ENCODE measurements around the gene VPS37D. TPM values are rescaled to one million over a fixed set of nuclear protein-coding genes. Genes with fewer than 3 reads are reported as not detected.
"Not testable (repeated sequence)": the region's sequence is repeated elsewhere in the genome, so short reads cannot be mapped to it uniquely, and the experiment has no call there.

VPS37D gene, protein sequence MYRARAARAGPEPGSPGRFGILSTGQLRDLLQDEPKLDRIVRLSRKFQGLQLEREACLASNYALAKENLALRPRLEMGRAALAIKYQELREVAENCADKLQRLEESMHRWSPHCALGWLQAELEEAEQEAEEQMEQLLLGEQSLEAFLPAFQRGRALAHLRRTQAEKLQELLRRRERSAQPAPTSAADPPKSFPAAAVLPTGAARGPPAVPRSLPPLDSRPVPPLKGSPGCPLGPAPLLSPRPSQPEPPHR
- polyA plus RNA-seq (2013, experiment 1 of 2) = 1.1 TPM
- polyA plus RNA-seq (2013, experiment 2 of 2) = 1.1 TPM

DNA sequence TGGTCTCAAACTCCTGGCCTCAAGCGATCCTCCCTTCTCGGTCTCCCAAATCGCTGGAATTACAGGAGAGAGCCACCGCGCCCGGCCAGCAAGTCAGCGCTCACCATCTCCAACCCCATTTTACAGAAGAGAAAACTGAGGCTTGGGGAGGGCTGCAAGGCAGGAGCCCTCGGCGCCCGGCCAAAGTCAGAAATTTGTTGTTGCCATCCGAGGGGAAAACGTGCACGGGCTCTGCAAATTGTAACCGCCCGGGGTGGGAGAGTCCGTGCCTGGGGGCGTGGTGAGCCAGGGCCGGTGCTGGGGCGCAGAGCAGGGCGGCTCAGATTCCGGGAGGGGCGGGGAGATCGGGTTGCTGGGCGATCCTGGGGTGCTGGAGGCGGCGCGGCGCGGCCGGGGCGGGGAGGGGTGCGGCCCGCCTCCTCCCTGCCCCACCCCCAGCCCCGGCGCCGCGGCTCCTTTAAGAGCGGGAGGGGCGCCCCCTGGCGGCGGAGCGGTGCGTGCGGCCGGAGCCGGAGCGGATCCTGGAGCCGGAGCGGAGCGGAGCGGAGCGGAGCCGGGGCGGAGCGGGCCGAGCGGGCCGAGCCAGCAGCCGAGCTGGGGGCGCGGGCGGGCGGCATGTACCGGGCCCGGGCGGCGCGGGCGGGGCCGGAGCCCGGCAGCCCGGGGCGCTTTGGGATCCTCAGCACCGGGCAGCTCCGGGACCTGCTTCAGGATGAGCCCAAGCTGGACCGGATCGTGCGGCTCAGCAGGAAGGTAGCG is at the start of gene VPS37D:
Gene VPS37D, plus strand, starts transcription at position 488 of the 759 bp plus-strand sequence. Its CDS starts 128 bp downstream, at position 616.
- H2BK15ac ChIP-seq (replicated peaks; ENCODE audit: low read depth) = no peak within 1 kb of the TSS
- peak within 1 kb of the TSS; percentile 54 for H3K9ac ChIP-seq (ENCODE audit: low read length)
- no peak within 1 kb of the TSS for H4K5ac ChIP-seq (ENCODE audit: low read length)
- peak within 1 kb of the TSS; percentile 25 for H3K4me2 ChIP-seq (ENCODE audit: low read length)
- H3K79me1 ChIP-seq (ENCODE audit: low read length) = no peaks in the 10 kb centered on the region
- no CpG with 5 or more reads among the region's 79 CpGs for WGBS (ENCODE audit: extremely low coverage, insufficient coverage, low lambda C conversion rate)
- no peak within 1 kb of the TSS for H3K23ac ChIP-seq (ENCODE audit: low read length)
- peak within 1 kb of the TSS; percentile 75 for H3K18ac ChIP-seq (ENCODE audit: low read length)
- no peaks in the 10 kb centered on the region for H3K4me1 ChIP-seq (ENCODE audit: control insufficient read depth, low read depth, low read length)
- H4K8ac ChIP-seq (ENCODE audit: low read depth, low read length) = no peak within 1 kb of the TSS
- no peak within 1 kb of the TSS for H2BK5ac ChIP-seq (ENCODE audit: low read length)
- no peak within 1 kb of the TSS for H2AK5ac ChIP-seq (ENCODE audit: low read length)
- no peaks in the 10 kb centered on the region for H3K36me3 ChIP-seq (ENCODE audit: control insufficient read depth, insufficient read depth, low read length)
- peak within 1 kb of the TSS; percentile 40 for H3K4me3 ChIP-seq (ENCODE audit: low read length)
- H3K27me3 ChIP-seq (ENCODE audit: insufficient read depth, low read length, poor library complexity) = no peaks in the 10 kb centered on the region
- no peak within 1 kb of the TSS for H3K27ac ChIP-seq (ENCODE audit: low read depth, low read length)
- H3K56ac ChIP-seq (ENCODE audit: low read length) = peak within 1 kb of the TSS; percentile 73
- peak; percentile 92 for DNase-seq
- peak within 1 kb of the TSS; percentile 17 for H3K4ac ChIP-seq (ENCODE audit: low read depth, low read length)
- no peaks in the 10 kb centered on the region for H3K79me2 ChIP-seq (ENCODE audit: control insufficient read depth, insufficient read depth, low read length)
- no peak within 1 kb of the TSS for H2BK120ac ChIP-seq (ENCODE audit: low read depth, low read length)

DNA sequence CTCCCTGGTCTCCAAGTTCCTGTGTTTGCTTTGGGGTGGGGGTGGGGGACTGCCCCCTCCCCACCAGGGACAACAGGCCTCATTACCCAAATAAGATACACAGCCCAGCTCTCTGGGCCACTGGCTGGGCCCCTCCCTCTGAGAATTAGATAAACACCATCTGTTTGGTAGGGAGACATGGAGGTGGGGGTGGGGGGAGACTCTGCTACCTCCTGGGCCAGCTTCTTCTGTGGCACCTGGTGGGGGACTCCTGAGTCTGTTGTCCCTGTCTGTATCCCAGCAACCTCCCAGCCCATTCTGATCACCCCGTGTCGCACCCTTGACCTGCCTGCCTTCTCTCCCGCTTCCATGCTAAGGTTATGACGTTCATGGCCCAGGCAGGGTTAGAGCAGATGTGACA is 49.1 kb upstream of the VPS37D start:
- Histone ChIP-seq H3K9ac (ENCODE audit: low read length) (no peak overlapping the region), H3K4me1 (ENCODE audit: control insufficient read depth, low read depth, low read length) (peaks cover 2% of the 10 kb centered on the region), H3K56ac (ENCODE audit: low read length) (no peak overlapping the region), H3K27ac (ENCODE audit: low read depth, low read length) (no peak overlapping the region), H3K4ac (ENCODE audit: low read depth, low read length) (no peak overlapping the region), H3K23ac (ENCODE audit: low read length) (no peak overlapping the region), H3K4me3 (ENCODE audit: low read length) (no peak overlapping the region), H3K27me3 (ENCODE audit: insufficient read depth, low read length, poor library complexity) (no peaks in the 10 kb centered on the region), H3K4me2 (ENCODE audit: low read length) (no peak overlapping the region), H3K79me1 (ENCODE audit: low read length) (no peaks in the 10 kb centered on the region), H2BK120ac (ENCODE audit: low read depth, low read length) (no peak overlapping the region), H3K36me3 (ENCODE audit: control insufficient read depth, insufficient read depth, low read length) (no peaks in the 10 kb centered on the region), H2BK15ac (replicated peaks; ENCODE audit: low read depth) (no peak overlapping the region), H3K18ac (ENCODE audit: low read length) (no peak overlapping the region), H3K79me2 (ENCODE audit: control insufficient read depth, insufficient read depth, low read length) (no peaks in the 10 kb centered on the region), H2AK5ac (ENCODE audit: low read length) (no peak overlapping the region), H4K5ac (ENCODE audit: low read length) (no peak overlapping the region), H2BK5ac (ENCODE audit: low read length) (no peak overlapping the region), H4K8ac (ENCODE audit: low read depth, low read length) (no peak overlapping the region)
- WGBS (ENCODE audit: extremely low coverage, insufficient coverage, low lambda C conversion rate) = no CpG with 5 or more reads among the region's 4 CpGs
- peak; percentile 51 for DNase-seq

DNA sequence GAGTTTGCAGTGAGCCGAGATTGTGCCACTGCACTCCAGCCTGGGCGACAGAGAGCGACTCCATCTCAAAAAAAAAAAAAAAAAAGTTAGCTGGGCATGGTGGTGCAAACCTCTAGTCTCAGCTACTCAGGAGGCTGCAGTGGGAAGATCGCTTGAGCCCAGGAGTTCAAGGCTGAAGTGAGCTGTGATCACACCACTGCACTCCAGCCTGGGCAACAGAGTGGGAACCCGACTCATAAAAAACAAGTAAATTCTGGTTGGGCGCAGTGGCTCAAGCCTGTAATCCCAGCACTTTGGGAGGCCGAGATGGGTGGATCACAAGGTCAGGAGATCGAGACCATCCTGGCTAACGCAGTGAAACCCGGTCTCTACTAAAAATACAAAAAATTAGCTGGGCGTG is 48.2 kb upstream of the VPS37D start:
- not testable (repeated sequence) for H2BK15ac ChIP-seq (replicated peaks; ENCODE audit: low read depth); H2BK120ac ChIP-seq (ENCODE audit: low read depth, low read length); H3K23ac ChIP-seq (ENCODE audit: low read length); H3K18ac ChIP-seq (ENCODE audit: low read length); H3K36me3 ChIP-seq (ENCODE audit: control insufficient read depth, insufficient read depth, low read length); H3K9ac ChIP-seq (ENCODE audit: low read length); H3K4ac ChIP-seq (ENCODE audit: low read depth, low read length); H3K79me1 ChIP-seq (ENCODE audit: low read length); H3K4me2 ChIP-seq (ENCODE audit: low read length); H4K5ac ChIP-seq (ENCODE audit: low read length); DNase-seq; H3K79me2 ChIP-seq (ENCODE audit: control insufficient read depth, insufficient read depth, low read length); H2AK5ac ChIP-seq (ENCODE audit: low read length); H2BK5ac ChIP-seq (ENCODE audit: low read length); H3K4me3 ChIP-seq (ENCODE audit: low read length); H3K27me3 ChIP-seq (ENCODE audit: insufficient read depth, low read length, poor library complexity); H4K8ac ChIP-seq (ENCODE audit: low read depth, low read length); H3K56ac ChIP-seq (ENCODE audit: low read length); H3K4me1 ChIP-seq (ENCODE audit: control insufficient read depth, low read depth, low read length); H3K27ac ChIP-seq (ENCODE audit: low read depth, low read length)
- no CpG with 5 or more reads among the region's 11 CpGs for WGBS (ENCODE audit: extremely low coverage, insufficient coverage, low lambda C conversion rate)

DNA sequence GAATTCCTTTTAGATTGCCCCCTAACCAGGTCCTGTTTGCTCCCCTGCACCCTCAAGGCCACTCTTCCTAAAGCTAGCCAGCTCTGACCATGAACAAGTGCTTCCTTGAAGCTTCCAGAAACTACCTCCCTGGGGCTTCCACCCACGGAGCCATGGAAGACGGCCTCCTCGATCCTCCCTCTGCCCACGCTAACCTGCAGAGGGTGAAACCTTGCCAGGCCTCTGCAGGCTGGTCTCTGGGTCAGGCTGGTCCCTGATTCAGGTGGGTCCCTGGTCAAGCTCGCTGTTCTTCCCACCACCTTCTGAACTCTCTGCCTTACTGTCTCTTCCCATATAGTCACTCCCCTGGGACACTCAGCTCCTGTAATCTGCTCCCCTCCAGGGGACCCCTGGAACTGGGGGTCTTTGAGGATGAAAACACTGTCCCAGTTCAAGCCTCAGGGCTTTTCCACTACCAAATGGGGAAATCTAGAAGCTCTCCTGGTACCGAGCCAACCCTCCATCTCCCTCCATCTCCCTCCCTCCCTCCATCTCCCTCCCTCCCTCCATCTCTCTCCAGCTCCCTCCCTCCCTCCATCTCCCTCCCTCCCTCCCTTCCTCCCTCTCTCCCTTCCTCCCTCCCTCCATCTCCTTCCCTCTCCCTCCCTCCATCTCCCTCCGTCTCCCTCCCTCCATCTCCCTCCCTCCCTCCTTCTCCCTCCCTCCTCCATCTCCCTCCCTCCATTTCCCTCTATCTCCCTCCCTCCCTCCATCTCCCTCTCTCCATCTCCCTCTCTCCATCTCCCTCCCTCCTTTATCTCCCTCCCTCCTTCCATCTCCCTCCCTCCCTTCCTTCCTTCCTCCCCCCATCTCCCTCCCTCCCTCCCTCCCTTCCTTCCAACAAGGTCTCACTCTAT is 46.2 kb upstream of the VPS37D start:
- H3K27me3 ChIP-seq (ENCODE audit: insufficient read depth, low read length, poor library complexity) = no peaks in the 10 kb centered on the region
- H3K4me2 ChIP-seq (ENCODE audit: low read length) = no peak overlapping the region
- 100% methylated on average over 1 of the region's 7 CpGs for WGBS (ENCODE audit: extremely low coverage, insufficient coverage, low lambda C conversion rate)
- H3K36me3 ChIP-seq (ENCODE audit: control insufficient read depth, insufficient read depth, low read length) = no peaks in the 10 kb centered on the region
- H3K9ac ChIP-seq (ENCODE audit: low read length) = no peak overlapping the region
- peaks cover 2% of the 10 kb centered on the region for H3K4me1 ChIP-seq (ENCODE audit: control insufficient read depth, low read depth, low read length)
- H3K4ac ChIP-seq (ENCODE audit: low read depth, low read length) = no peak overlapping the region
- no peak overlapping the region for H2BK15ac ChIP-seq (replicated peaks; ENCODE audit: low read depth)
- H3K27ac ChIP-seq (ENCODE audit: low read depth, low read length) = no peak overlapping the region
- no peak overlapping the region for H2BK120ac ChIP-seq (ENCODE audit: low read depth, low read length)
- H3K79me2 ChIP-seq (ENCODE audit: control insufficient read depth, insufficient read depth, low read length) = no peaks in the 10 kb centered on the region
- H2AK5ac ChIP-seq (ENCODE audit: low read length) = no peak overlapping the region
- H3K79me1 ChIP-seq (ENCODE audit: low read length) = no peaks in the 10 kb centered on the region
- no peak overlapping the region for H3K56ac ChIP-seq (ENCODE audit: low read length)
- DNase-seq = peak; percentile 51
- no peak overlapping the region for H3K4me3 ChIP-seq (ENCODE audit: low read length)
- H3K18ac ChIP-seq (ENCODE audit: low read length) = no peak overlapping the region
- H4K8ac ChIP-seq (ENCODE audit: low read depth, low read length) = no peak overlapping the region
- H4K5ac ChIP-seq (ENCODE audit: low read length) = no peak overlapping the region
- no peak overlapping the region for H2BK5ac ChIP-seq (ENCODE audit: low read length)
- no peak overlapping the region for H3K23ac ChIP-seq (ENCODE audit: low read length)

DNA sequence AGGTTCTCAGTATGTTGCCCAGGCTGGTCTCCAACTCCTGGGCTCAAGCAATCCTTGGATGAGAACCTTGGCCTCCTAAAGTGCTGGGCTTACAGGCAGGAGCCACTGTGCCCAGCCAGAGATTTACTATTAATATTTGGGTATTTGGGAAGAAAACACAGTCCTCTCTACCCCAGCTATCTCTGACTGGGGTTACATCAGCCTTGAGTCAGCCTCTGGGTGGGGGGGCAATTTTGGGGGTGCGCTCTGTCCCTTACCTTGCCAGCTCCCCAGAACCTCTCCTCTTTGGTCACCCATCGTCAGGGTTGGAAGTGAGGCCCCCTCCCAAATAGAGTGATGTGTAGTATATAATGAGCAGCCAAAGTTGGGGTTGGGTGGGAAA is 45.1 kb upstream of the VPS37D start:
- no peak overlapping the region for H2BK15ac ChIP-seq (replicated peaks; ENCODE audit: low read depth)
- DNase-seq = no peak
- H3K56ac ChIP-seq (ENCODE audit: low read length) = no peak overlapping the region
- WGBS (ENCODE audit: extremely low coverage, insufficient coverage, low lambda C conversion rate) = no CpG with 5 or more reads among the region's 2 CpGs
- H3K4ac ChIP-seq (ENCODE audit: low read depth, low read length) = no peak overlapping the region
- H3K79me2 ChIP-seq (ENCODE audit: control insufficient read depth, insufficient read depth, low read length) = no peaks in the 10 kb centered on the region
- no peak overlapping the region for H2BK120ac ChIP-seq (ENCODE audit: low read depth, low read length)
- H3K18ac ChIP-seq (ENCODE audit: low read length) = no peak overlapping the region
- no peak overlapping the region for H3K27ac ChIP-seq (ENCODE audit: low read depth, low read length)
- H4K5ac ChIP-seq (ENCODE audit: low read length) = no peak overlapping the region
- no peak overlapping the region for H3K9ac ChIP-seq (ENCODE audit: low read length)
- H3K79me1 ChIP-seq (ENCODE audit: low read length) = no peaks in the 10 kb centered on the region
- peak overlapping the region; percentile 56 for H3K4me2 ChIP-seq (ENCODE audit: low read length)
- H3K4me1 ChIP-seq (ENCODE audit: control insufficient read depth, low read depth, low read length) = peaks cover 2% of the 10 kb centered on the region
- no peak overlapping the region for H2BK5ac ChIP-seq (ENCODE audit: low read length)
- no peaks in the 10 kb centered on the region for H3K36me3 ChIP-seq (ENCODE audit: control insufficient read depth, insufficient read depth, low read length)
- H2AK5ac ChIP-seq (ENCODE audit: low read length) = no peak overlapping the region
- H3K4me3 ChIP-seq (ENCODE audit: low read length) = no peak overlapping the region
- no peaks in the 10 kb centered on the region for H3K27me3 ChIP-seq (ENCODE audit: insufficient read depth, low read length, poor library complexity)
- H3K23ac ChIP-seq (ENCODE audit: low read length) = no peak overlapping the region
- no peak overlapping the region for H4K8ac ChIP-seq (ENCODE audit: low read depth, low read length)
